BJ (cell line): ENCODE results near the gene COPG2. TPM values are rescaled to one million over a fixed set of nuclear protein-coding genes. Genes with fewer than 3 reads are reported as not detected.

ENCODE experiments used
- CTCF ChIA-PET: fragments of 350-600 bp; formaldehyde crosslinking; extraction: SDS; loops from one replicate; lab custom pipeline; 2021; ENCODE audit warnings: antibody characterized with exemption, inconsistent platforms; lab: Yijun Ruan, JAX
- POLR2A ChIA-PET: fragments of 300-600 bp; sonication (Branson Sonifier 250); formaldehyde crosslinking; extraction: SDS; loops from one replicate; lab custom pipeline; 2021; ENCODE audit warnings: antibody characterized with exemption; lab: Charles Lee
- DNase-seq: peaks from one replicate; pipeline ENCODE4 v3.0.0-alpha.2; 2011; ENCODE audit warnings: low read depth
- H3K27me3 ChIP-seq: 2 replicates; pipeline ENCODE4 v1.6.0; 2011; ENCODE audit warnings: low read length; ENCODE audit not compliant: control insufficient read depth, insufficient read depth
- H3K36me3 ChIP-seq: 2 replicates; pipeline ENCODE4 v1.5.1; 2011; ENCODE audit warnings: low read length; ENCODE audit not compliant: control insufficient read depth, insufficient read depth
- H3K4me3 ChIP-seq: 2 replicates; pipeline ENCODE4 v1.5.1; 2011; ENCODE audit warnings: low read depth, mild to moderate bottlenecking, control low read depth, low read length
- polyA plus RNA-seq: library from polyadenylated mRNA; depleted of rRNA; stranded (reverse); fragments of >200 nt; gene quantifications from 2 replicates; pipeline ENCODE4 v1.2.3, GENCODE V29; 2011
- TF ChIP-seq, protein P1 (sequence below): IDR thresholded peaks from 2 replicates; pipeline ENCODE4 v1.5.1; 2011; ENCODE audit warnings: low read depth, mild to moderate bottlenecking, control low read depth, inconsistent platforms, low read length, moderate library complexity; ENCODE audit not compliant: insufficient read depth

COPG2 gene
- polyA plus RNA-seq, 1 experiment, result 22.1 TPM

DNA sequence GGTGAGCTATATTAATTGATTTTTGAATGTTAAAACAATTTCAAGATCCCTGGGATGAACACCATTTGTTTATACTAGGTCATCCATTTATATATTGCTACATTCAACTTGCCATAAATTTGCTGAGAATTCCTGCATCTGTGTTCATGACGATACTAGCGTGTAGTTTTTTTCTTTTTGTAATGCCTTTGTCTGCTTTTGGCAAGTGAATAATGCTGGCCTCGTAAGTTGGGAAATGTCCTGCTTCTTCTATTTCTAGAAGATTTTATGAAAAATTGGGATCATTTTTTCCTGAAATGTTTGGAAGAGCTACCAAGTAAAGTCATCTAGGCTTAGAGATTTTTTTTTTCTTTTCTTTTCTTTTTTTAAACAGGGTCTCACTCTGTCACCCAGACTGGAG, 189.6 kb downstream of the COPG2 start:
- H3K4me3 ChIP-seq, result no peak overlapping the region
- DNase-seq, result no peak
- no peaks in the 10 kb centered on the region for H3K36me3 ChIP-seq
- TF ChIP-seq, protein P1, sequence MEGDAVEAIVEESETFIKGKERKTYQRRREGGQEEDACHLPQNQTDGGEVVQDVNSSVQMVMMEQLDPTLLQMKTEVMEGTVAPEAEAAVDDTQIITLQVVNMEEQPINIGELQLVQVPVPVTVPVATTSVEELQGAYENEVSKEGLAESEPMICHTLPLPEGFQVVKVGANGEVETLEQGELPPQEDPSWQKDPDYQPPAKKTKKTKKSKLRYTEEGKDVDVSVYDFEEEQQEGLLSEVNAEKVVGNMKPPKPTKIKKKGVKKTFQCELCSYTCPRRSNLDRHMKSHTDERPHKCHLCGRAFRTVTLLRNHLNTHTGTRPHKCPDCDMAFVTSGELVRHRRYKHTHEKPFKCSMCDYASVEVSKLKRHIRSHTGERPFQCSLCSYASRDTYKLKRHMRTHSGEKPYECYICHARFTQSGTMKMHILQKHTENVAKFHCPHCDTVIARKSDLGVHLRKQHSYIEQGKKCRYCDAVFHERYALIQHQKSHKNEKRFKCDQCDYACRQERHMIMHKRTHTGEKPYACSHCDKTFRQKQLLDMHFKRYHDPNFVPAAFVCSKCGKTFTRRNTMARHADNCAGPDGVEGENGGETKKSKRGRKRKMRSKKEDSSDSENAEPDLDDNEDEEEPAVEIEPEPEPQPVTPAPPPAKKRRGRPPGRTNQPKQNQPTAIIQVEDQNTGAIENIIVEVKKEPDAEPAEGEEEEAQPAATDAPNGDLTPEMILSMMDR, result no peak
- H3K27me3 ChIP-seq, result peaks cover 9% of the 10 kb centered on the region; the same call in 1 of the 2 replicates
- CTCF ChIA-PET, result no interaction called here
- POLR2A ChIA-PET, result no interaction called here

DNA sequence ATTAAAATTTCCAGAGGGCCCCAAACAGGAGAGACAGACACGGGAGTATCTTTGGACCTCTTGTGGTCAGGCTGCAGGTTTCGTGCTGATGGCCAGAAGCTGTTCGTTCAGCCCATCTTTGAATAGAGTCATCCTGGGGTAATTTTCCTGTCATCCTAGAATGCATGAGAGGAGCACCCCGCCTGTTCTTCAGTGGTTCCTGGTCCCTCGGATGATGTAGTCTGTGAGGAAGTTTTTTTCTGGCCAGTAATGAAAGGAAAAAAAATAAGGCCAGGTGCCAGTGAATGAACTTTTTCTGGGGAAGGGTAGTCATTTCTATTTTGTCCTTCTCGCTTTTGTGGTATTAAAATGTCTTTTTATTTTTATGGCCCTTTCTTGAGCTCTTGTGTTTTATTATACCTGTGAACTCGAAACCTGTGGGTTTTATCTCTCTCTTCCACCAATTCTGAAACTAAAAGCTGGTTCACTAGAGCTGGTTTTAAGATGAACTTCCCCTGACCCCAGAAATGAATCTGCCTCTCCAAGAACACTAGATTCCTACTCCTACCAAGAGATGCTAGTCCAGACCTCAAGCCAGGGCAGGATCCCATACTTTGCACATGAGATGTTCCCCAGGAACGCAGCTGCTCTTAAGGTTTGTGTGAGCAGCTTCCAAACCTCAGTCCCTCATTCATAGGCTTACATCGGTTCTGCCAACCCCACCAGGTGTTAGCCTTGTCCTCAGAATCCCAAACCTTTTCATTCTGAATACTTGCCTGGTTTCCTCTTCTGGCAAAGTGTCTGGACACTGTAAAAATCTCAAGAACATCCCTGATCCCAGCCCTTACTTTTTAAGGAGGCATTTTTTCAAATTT, 192.0 kb downstream of the COPG2 start:
- H3K4me3 ChIP-seq, result no peak overlapping the region
- peaks cover 6% of the 10 kb centered on the region; the same call in 1 of the 2 replicates for H3K27me3 ChIP-seq
- CTCF ChIA-PET, result no interaction called here
- TF ChIP-seq, protein P1, result no peak
- POLR2A ChIA-PET, result no interaction called here
- H3K36me3 ChIP-seq, result no peaks in the 10 kb centered on the region
- no peak for DNase-seq

DNA sequence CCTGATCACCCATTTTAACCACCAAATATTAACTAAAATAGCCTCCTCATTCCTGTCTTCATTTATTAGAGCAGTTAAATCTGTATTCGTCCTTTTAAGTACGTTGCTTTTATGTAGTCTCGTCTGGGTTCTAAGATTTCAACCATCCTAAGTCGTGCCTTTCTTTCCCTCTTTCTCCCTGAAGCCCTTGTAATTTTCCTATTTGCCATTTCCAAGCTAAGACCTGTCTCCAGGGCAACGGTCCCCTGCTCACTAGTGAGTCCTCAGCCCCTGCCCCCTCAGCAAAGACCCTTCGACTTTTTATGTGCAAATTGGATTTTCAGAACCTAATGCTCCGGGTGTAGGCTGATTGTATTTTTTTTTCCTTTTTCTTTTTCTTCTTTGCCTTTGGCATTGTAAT, 192.8 kb downstream of the COPG2 start:
- H3K4me3 ChIP-seq, result no peak overlapping the region

DNA sequence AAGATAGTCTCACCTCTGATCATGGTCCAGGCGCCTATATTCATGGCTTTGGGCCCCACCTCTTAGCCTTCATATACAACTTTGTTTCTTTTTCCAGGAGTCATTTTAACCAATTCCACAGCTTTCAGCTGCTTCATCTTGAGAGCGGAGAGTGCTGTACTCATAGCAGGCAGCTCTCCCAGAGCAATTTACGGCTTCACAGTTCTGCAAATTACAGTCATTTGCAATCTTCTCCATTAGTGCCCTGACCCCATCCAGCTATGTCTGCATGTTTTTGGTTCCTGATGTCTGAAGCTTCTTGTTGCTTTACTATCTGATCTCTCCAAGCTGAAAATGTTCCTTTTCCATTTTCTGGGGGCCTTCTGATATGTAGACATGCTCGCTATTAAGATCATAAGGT, 194.7 kb downstream of the COPG2 start:
- Histone ChIP-seq H3K4me3 (no peak overlapping the region), H3K36me3 (no peaks in the 10 kb centered on the region), H3K27me3 (peaks cover 6% of the 10 kb centered on the region; the same call in 1 of the 2 replicates)
- ChIA-PET POLR2A (no interaction called here), CTCF (interaction anchor here (0.8 to 1.0 kb wide), 2 partner anchors 10 to 11 kb away, joined by 3 read pairs; no protein-coding TSS in a partner anchor)
- DNase-seq, result no peak
- TF ChIP-seq, protein P1, result no peak

More for the DNA sequence above, 192.8 kb downstream of the COPG2 start:
- POLR2A ChIA-PET, result no interaction called here
- no peak for DNase-seq
- CTCF ChIA-PET, result no interaction called here
- no peaks in the 10 kb centered on the region for H3K36me3 ChIP-seq
- TF ChIP-seq, protein P1, result no peak
- H3K27me3 ChIP-seq, result peaks cover 6% of the 10 kb centered on the region; the same call in 1 of the 2 replicates

DNA sequence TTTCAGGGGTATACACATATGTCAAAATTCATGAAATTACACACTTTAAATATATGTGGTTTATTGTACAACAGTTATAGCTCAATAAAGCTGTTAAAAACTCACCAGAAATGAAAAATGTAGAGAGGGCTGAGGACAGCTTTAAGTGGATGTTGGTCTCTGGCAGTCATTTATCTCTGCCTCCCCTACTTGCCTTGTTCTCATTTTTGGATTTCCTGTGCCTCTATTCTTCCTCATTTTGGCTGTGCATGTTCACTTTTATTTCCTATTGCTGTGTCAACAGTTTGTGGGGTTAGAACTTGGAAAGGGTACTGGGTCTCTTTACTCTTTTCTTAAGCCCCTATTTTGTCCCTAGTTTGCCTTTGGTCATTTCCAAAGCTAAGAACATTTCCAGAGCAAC, 195.3 kb downstream of the COPG2 start:
- Histone ChIP-seq H3K27me3 (peaks cover 6% of the 10 kb centered on the region; the same call in 1 of the 2 replicates), H3K4me3 (no peak overlapping the region), H3K36me3 (no peaks in the 10 kb centered on the region)
- DNase-seq, result no peak
- ChIA-PET CTCF (interaction anchor here (0.8 to 1.0 kb wide), 2 partner anchors 10 to 12 kb away, joined by 3 read pairs; no protein-coding TSS in a partner anchor), POLR2A (no interaction called here)
- TF ChIP-seq, protein P1, result no peak
